ENCODE measurements around the gene PLEK.

DNA sequence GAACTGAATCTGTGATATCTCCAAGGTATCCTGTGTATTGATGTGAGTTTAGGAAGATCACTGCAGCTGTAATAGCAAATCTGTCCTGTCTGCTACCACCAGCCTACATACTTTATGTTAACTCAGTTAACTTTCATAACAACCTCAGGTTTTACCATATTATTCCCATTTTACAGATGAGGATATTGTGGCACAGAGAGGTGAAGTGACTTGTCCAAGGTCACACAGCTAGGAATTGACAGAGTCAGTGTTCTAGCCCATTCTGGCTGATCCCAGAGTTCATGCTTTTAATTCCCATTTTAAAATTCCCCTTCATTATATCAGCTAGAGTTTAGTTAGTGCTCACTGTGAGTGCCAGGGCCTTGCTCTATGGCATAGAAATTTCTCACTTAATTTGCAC lies 49.4 kb downstream of the PLEK start:
- TF ChIP-seq, protein P1, sequence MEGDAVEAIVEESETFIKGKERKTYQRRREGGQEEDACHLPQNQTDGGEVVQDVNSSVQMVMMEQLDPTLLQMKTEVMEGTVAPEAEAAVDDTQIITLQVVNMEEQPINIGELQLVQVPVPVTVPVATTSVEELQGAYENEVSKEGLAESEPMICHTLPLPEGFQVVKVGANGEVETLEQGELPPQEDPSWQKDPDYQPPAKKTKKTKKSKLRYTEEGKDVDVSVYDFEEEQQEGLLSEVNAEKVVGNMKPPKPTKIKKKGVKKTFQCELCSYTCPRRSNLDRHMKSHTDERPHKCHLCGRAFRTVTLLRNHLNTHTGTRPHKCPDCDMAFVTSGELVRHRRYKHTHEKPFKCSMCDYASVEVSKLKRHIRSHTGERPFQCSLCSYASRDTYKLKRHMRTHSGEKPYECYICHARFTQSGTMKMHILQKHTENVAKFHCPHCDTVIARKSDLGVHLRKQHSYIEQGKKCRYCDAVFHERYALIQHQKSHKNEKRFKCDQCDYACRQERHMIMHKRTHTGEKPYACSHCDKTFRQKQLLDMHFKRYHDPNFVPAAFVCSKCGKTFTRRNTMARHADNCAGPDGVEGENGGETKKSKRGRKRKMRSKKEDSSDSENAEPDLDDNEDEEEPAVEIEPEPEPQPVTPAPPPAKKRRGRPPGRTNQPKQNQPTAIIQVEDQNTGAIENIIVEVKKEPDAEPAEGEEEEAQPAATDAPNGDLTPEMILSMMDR (IDR thresholded peaks at IDR 0.05) = no peak
- no peak for TF ChIP-seq POLR2A (IDR thresholded peaks at IDR 0.05)
